HL-60/S4 treated with retinoic acid at 250 ng/mL for 4 days and 3 days (cell line): ENCODE results near the gene MRPS24.
"Not testable (repeated sequence)": the region's sequence is repeated elsewhere in the genome, so short reads cannot be mapped to it uniquely, and the experiment has no call there.

Experiments
- in situ Hi-C: fragments of 300-500 bp; cut with MboI; formaldehyde crosslinking; loops from 2 replicates; pipeline ENCODE4 v1.7.0; 2022; ENCODE audit warnings: low sequenced_read_pairs

Gene MRPS24

DNA sequence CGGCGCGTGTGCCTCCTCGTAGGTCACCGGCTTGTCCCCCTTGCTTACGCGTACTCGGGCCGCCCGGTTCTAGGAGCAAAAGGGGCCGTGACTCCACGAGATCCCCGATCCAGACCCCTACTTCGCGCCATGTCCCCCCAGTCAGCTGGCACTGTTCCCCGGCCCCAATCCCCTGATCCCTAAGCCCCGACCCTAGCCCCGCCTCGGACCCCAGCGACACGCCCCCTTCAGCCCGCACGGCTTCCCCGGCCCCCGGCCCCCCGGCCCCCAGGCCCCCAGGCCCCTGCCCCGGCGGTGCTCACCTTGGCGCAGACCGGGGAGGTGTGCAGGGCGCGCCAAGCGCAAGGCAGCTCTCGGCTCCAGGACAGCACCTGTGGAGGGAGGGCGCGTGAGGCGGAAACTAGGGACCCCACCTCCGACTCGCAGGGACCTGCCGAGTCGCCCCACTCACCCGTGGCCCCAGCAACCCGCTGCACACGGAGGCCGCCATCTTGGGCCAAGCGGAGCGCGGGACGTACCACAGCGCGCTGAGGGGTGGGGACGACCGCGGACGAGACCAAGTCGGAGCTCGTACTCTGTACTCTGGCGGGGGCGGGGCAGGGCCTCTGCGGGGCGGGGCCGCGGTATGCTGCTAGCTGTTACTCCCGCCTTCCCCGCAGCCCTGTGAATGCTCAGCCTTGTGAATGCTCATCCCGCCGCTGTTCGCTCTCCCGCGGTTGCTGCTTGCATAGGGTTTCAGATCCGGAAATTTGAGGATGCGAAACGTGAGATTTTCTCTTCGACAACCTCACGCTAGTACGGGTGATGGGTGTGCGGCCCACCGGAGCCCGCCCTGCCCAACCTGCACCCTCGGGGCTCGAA, at the start of gene MRPS24:
Gene MRPS24, minus strand, starts transcription at position 512 of the 861 bp plus-strand sequence. Its CDS starts 22 bp downstream, at position 490.
- in situ Hi-C loops, result no loop called here

DNA sequence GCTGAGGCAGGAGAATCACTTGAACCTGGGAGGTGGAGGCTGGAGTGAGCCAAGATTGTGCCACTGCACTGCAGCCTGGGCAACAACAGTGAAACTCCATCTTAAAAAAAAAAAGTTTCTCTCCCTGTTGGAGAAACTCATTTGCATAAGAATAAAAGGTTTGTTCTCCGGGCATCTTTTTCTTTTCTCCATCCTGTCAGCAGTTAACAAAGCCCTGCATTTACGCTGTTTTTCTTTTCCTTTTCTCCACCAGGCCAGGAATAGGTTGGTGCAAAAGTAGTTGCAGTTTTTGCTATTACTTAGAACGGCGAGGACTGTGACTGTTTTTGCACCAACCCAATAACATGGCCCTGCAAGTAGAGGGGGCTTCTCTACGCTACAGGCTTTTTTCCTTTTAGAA, 46.6 kb upstream of the MRPS24 start:
- in situ Hi-C loops, result no loop called here

DNA sequence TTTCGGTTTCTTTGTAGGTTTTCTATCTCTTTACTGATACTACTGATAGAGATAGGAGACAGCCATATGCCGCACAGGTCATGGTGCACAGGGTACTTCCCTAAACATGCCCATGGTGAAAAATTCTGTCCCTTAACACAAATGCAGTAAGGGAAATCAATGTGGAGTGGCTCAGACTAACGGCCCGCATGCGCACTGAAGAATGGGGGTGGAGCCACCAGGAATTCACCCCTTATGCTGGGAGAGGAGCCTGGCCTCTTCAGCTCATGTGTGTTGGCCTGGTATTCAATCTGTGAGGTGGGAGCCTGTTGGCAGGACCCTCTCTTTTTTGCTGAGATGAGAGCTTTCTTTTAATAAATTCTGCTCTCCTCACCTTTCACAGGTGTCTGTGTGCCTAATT, 45.5 kb upstream of the MRPS24 start:
- in situ Hi-C loops, result no loop called here

DNA sequence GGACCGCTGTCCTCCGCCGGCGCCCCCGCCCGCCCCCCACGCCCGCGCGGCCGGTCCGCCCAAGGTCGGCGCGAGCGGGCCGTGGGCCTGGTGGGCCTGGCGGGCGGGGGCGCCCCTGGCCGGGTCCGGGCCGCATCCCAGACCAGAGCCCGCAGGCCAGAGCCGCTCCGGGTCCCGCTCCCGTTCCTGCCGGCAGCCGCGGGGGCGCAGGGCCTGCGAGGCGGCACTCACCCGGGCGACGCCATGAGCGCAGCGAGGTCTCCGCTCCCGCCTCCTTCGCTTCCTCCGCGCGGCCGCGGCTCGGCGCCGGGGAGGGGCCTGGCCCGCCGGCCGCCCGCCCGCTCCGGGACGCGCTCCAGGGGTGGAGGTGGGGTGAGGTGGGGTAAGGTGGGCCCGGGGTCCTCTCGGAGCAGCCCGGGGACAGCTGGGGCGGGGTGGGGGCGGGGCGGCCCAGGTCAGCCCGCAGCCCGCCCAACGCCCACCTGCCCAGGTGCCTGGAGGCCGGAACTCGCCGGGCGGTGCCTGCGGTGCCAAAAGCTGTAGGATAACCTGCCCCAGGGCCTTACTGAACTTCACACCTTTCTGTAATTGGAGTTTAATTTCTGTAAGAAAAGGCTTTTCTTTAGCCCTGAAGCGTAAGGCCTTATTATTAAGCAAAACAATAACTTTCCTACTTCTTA, 37.2 kb upstream of the MRPS24 start, which contains the start of gene URGCP:
Gene URGCP, minus strand, starts transcription at position 266 of the 680 bp plus-strand sequence. Its CDS starts 21 bp downstream, at position 245.
- in situ Hi-C loops, result no loop called here

DNA sequence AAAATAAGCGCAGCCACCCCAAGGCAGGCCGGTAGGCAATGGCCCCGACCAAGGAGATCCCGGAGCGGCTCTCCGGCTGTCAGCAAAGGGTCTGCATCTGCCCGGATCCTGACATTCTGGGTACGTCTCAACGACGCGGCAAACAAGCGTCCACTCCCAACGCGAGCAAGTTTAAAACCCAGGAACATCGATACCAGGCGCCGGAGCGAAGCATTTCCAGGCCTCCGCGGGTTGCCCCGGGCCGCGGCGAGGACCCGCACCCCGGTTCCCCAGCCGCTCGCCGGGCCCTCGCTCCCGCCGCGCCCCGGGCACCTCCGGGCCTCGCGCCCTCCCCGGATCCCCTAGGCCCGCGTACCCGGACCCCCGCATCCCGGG, 36.6 kb upstream of the MRPS24 start:
- in situ Hi-C loops, result no loop called here

DNA sequence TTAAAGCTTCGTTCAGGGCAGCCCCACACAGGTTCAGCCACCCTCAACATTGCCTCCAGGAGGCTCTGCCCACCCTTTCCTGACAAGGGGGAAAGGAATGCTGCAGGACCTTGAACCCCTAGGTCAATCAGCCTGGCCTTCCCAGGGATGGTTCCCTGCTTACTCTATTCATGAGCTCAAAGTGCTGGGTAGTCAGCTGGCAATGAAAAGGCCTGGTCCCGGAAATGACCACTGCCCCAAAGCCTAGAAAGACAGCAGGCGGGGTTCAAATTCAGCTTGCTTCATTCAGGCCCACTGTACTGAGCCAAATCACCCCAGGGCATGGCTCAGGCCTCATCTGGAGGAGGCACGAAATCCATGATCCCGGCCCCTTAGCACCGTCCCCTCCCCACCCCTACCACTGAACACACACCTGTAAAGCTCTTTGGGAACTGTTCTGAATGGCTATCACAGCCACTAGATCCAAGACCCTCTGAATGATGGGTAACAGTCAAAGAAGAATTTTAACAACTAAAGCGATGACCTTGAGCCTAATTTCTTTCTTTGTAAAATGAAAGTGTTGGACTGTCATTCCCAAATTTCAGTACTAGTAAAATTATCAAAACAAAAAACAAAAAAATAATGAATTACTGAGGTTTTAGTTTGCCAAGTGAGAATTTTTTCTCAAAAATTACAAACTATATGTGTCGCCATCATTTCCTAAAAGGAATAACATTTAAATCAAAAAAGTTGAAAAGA, 36.1 kb upstream of the MRPS24 start:
- in situ Hi-C loops, result no loop called here

DNA sequence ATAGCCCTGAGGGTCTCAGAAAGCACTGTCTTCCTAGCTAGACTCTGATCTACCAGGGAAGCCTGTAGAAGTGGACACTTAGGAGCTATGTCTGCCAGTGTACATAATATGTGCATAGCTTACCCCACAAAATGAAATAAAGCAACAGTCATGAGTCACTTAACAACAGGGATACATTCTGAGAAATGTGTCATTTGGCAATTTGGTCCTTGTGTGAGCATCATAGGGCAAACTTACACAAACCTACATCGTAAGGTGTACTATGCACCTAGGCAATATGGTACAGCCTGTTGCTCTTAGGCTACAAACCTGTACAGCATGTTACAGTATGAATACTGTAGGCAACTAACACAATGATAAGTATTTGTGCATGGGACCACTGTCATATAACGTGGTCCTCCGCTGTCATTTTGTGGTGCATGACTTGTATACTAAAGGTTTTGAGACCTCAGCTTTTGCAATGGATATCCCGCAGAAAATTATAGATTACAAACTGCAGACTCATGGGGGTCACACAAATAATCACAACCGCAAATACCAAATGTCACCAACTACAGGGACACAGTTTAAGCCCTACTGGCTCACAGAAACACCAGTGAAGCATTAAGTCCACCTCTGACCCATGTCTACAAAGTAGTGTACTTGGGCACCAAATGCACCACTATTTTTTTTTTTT, 35.4 kb upstream of the MRPS24 start:
- in situ Hi-C loops, result no loop called here

DNA sequence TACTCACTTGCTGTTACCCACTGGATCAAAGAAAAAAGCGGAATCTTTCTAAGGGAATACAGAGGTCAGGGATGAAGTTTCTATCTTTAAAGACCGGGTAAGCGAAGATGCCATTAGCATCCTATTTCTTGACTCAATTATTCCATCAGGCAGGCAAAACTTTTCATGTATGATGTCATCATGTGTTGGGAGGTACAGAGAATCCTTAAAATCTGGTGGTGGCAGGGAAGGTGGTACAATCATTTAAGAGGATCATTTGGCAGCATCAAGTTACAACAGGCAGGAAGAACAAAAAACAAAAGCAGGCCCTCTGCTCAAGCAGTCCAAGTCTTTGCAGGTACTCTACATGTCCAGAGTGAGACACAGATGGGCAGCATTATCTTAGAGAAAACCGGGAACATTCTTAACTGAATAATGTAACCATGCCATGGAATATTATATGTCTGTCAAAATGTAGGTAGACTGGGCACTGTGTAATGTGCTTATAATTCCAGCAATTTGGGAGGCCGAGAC, 33.3 kb upstream of the MRPS24 start:
- in situ Hi-C loops, result no loop called here

DNA sequence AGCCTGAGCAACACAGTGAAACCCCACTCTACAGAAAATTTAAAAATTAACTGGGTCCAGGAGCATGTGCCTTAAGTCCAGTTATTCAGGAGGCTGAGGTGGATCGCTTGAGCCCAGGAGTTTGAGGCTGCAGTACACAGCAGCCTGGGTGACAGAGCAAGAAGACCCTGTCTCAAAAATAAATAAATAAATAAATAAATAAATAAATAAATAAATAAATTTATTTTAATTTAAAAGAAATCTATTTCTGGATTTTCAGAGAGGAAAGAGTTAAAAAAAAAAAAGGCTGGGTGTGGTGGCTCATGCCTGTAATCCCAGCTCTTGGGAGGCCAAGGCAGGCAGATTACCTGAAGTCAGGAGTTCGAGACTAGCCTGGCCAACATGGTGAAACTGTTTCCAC, 29.3 kb upstream of the MRPS24 start:
- in situ Hi-C loops, result not testable (repeated sequence)

DNA sequence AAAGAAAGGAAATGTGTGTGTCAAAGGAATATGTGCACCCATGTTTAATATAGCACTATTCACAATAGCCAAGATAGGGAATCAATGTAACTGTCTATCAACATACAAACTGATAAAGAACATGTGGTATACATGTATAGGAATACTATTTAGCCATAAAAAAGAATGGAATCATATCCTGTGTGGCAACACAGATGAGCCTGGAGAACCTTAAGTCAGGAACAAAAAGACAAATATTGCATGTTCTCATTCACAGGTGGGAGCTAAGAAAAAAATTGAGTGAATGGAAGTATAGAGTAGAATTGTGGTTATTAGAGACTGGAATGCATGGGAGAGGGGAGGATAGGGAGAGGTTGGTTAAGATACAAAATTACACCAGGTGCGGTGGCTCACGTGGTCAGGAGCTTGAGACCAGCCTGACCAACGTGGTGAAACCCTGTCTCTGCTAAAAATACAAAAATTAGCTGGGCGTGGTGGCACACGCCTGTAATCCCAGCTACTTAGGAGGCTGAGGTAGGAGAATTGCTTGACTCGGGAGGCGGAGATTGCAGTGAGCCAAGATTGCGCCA, 26.6 kb upstream of the MRPS24 start:
- in situ Hi-C loops, result no loop called here

DNA sequence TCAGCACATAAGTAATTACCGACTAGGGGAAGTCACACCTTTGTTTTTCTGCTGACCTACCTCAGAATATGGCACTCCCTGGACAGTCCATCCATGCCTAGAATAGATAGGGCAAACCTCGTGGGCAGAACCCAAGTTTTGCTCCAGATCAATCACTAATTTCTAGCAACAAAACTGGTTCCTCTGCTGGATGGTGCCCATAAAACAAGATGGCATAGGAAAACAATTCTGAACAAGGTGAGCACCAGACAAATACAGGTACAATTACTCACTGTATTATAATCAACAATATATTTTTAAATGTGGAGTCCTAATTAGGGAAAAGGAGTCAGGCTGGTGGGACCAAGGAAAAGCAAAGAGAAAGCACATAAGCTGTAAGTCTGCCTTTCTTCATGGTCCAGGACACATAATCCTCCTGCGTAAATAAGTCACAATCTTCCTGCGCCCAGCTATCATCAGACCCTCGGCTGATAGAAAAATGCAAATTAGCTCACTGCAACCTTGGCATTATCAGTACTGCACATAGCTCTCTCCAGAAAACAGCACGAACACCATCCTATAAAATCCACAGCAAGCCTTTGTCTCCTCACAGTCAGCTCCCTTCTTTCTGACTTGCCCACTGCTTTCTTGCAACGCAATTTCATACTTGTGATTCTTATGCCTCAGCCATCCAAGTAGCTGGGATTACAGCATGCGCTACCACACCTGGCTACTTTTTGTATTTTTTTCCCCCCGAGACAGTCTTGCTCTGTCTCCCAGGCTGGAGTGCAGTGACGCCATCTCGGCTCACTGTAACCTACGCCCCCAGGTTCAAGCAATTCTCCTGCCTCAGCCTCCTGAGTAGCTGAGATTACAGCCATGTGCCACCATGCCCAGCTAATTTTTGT, 22.0 kb upstream of the MRPS24 start:
- in situ Hi-C loops, result no loop called here

DNA sequence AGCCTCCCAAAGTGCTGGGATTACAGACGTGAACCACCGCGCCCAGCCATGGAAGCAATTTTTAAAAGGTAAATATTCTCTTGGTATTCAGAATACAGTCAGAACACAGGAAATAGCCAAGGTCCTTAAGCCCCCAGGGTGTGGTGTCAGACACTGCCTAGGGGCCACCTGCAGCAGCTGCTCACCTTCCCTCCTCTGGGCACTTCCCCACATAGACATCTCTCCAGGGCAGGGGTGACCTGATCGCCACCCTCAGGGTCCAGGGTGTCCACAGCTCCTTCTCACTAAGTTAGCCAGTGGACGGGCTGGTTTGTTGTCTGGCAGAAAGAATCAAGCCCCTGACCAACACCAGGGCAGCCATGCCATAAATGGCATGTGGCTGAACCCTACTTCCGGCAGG, 21.2 kb upstream of the MRPS24 start:
- in situ Hi-C loops, result no loop called here

DNA sequence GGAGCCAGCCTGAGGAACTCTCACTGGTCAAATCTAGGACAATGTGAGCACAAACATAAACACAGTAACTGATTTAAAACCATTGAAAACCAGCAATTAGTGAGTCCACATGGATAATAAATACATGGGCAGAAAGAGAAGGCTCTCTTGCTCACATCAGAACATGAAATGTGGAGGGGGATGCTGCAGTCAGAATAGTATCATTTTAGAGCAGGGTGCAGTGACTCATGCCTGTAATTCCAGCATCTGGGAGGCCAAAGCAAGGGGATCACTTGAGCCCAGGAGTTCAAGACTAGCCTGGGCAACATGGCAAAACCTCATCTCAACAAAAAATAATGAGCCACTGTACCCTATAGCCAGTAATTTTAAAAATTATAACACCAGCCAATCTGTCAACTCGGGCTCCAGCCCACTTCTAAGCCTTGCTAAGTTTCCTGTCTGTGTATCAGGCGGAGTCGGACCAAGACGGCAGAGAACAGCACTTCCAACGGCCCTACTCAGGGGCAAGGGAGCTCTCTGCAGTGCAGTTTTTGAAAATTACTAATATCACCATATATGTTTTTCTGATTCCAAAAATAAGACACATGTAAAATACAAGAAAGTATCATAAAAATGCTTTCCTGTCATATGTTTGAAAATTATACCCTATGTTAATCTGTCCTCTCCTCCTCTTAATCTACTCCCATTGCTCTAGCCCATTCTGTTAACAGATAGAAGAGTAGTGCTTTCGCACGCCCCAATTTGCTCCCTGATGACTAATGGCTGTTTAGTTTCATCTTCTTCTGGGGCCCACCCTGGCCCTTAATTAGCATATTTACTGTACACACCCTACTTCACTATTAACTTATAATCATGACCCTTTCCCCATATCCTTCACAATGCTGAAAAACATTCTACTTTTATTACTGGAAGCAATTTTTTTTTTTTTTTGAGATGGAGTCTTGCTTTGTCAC, 20.0 kb upstream of the MRPS24 start:
- in situ Hi-C loops, result no loop called here

DNA sequence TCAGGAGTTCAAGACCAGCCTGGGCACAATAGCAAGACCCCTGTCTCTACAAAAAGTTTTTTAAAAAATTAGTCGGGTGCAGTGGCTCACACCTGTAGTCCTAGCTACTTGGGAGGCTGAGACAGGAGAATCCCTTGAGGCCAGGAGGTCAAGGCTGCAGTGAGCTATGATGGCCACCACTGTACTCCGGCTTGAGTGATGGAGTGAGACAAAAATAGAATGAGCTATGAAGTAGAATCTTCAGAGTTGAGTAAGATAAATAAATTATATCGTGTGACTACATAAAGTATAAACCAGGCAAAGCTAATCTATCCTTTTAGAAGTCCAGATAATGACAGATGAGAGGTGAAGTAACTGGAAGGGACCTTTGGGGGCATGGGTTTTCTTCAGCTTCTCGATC, 15.3 kb upstream of the MRPS24 start:
- in situ Hi-C loops, result no loop called here

DNA sequence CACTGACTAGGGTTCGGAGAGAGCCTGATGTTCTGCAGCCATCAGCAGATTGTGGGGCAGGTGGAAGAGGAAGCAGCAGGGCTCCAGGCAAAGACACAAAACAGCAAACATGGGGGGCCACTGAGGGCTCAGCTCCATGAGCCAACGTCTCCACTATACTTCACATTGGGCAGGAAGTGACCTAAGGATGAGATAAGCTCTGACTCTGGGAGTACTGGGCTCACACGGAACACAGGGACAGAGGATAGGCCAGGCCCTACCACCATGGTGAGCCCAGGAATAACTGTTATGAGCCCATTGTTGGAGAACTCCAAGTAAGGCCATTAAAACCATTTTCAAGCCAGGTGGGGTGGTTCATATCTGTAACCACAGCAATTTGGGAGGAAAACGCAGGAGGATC, 14.9 kb upstream of the MRPS24 start:
- in situ Hi-C loops, result no loop called here

DNA sequence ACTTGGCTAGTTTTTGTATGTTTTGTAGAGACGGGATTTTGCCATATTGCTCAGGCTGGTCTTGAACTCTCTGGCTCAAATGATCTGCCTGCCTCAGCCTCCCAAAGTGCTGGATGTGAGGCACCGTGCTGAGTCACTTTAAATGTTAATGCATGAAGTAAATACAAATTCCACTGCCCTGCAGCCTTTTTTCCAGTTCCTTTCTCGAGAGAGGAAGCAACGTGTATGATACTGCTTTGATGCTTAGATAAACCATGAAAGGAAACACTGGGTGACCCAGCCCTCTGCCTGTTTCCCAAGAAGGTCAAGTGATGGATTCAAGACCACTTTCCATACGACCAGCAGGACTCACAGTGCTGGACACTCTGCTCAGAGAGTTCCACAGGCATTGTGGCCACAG, 11.3 kb upstream of the MRPS24 start:
- in situ Hi-C loops, result no loop called here

DNA sequence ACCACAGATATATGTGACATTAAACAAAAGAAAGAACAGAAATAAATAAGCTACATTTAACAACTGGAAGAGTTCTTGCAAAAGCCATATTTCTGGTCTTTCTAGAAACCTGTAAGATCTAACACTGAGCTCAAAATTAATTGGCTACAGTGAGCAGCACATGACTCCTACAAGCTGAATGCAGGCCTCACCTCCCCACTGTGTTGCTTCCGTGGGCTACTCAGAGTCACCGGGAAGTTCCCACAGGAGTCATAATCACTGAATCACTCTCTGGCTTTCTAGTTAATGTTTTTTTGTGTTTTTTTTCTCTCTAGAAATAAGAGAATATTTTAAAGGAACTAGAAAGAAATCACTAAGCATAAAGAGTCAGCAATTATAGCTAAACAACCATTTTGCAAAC, 10.2 kb upstream of the MRPS24 start:
- in situ Hi-C loops, result no loop called here

DNA sequence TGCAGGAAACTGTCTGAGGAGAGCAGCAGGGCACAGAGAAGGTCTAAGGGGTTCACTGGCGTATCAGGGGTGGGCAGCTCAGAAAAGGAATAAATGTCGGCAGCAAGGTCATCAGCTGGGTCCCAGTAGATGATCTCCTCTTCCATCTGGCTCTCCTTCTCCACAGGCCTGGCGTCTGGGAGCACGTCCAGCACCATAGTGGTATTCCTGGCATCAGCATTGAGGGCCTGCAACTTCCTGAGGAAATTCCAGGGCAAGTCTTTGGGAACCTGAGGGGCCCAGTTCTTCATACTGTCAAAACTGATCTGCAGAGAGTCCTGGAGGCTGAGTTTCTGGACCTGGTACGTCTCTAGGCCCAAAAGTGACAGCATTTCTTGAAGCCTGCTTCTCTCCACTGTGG, 9.6 kb upstream of the MRPS24 start:
- in situ Hi-C loops, result no loop called here
